ENCODE results near the gene PHF21A.

The PHF21A gene

DNA sequence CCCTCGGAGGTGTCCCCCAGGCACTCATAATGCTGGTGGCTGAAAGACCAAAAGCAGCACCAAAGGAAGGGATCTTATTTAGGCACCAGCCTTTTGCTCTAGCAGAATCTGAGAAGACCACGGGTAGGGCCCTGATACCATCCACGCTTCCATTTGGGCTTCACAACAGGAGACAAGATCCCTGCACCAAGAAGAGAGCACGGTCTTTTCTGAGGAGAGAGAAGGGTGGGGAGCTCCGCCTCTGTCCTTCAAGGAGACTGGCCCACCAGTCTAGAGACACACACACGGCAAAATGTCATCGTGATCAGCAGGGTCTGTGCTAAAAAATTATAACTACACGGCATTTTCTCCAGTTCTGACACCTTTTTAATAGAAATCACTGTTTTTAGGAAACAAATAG, 189.0 kb downstream of the PHF21A start:
- no peak for DNase-seq

DNA sequence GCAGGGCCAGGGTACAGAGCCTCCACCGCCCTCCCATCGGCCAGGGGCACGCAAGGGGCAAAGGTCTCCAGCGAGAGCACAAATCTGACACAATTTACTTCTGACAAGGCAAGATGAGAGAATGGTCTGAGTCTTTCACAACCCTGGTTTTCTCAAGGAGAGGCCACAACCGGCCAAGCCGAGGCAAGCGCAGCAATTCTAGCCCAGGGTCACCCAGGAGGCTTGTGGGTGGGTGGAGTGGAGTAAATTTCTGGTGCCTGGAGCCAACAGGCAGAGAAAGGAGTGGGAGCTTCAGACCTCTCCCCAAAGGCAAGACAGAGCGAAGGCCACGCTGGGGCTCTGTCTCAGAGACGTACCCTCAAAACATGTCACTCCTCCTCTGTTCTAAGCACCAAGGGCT, 189.5 kb downstream of the PHF21A start:
- no peak for DNase-seq

DNA sequence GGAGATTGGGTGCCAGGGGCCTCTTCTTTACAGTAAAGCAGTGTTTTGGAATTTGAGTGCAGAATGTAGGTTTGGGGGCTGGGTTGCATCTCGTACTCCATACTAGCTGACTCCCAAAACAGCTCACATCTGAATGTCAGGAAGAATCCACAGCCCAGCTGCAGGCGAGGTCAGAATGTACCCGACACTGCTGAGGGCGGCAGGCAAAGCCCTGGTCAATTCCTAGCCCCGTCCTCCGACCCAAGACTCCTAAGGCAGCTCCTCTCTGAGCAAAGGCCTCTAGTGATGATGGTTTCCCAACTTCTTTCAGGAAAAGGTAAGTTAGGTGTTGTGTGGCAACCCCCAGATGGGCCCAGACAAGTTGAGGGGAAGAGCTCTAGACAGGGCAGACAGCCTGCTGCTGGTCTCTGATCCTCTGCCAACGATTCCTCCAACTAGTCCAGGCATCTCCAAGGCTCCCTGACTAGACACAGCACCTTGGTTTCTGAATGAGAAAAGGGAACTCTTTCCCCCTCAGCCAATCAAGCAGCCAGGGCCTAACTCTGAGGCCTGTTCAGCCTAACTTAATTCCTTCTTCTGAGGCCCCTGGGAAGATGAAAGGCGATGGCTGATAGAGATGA, 190.2 kb downstream of the PHF21A start:
- DNase-seq: no peak

DNA sequence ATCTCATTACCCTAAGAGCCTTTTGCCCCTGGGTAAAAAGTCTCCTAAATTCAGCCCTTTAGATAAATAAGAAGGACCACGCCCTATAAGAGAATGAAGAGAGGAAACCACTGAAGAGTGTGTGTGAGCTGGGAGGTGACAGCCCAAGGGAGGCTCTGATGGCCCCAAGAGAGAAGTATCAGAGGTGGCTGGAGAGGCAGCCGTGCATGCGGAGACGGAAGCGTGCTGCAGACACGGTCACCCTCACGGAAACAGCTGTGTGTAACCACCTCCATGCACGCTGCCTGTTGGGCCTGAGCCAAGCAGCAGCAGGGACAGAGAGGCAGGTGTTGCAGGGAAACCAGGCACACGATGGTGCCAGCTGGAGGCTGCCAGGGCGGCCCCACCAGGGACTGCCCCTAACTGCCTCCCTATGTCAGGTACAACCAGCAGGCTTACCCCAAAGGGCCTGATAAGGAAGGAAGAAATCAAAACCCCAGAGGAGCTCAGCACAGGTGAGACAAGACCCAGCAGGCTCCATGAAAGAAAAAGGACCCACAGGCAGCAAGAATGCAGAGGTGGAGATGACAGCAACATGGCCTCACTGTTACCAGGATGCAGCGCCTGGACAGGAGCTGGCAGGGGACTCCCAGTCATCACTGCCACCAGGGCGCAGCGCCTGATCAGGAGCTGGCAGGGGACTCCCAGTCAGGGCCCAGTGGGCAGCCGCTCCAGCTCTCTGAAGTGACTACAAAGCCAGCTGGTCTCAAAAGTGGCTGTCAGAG, 191.0 kb downstream of the PHF21A start:
- no peak for DNase-seq

DNA sequence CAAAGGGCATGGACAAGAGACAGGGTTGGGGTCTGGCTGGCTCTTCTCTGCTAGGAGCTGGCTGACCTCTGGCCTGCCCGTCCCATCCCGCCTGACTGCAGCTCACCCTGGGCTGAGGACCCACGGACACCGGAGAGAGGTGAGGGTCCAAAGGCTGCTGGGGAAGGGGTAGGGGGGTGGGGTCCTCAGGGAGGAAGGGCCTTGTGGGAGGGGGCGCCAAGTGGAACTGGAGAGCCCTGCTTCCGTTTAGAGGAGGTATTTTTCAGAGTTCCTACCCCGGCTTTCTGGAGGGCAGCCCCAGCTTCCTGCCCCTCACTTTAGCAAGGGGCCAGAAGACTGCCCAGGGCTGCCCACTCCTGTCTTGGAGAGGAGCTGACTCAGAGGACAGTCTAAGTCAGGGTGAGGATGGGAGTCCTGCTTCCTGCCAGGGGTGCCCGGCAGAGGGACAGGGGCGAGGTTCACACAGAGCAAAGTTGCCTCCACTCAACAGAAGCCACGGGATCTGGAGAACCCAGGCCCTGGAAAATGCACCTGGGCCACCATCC, 191.7 kb downstream of the PHF21A start:
- DNase-seq: no peak

DNA sequence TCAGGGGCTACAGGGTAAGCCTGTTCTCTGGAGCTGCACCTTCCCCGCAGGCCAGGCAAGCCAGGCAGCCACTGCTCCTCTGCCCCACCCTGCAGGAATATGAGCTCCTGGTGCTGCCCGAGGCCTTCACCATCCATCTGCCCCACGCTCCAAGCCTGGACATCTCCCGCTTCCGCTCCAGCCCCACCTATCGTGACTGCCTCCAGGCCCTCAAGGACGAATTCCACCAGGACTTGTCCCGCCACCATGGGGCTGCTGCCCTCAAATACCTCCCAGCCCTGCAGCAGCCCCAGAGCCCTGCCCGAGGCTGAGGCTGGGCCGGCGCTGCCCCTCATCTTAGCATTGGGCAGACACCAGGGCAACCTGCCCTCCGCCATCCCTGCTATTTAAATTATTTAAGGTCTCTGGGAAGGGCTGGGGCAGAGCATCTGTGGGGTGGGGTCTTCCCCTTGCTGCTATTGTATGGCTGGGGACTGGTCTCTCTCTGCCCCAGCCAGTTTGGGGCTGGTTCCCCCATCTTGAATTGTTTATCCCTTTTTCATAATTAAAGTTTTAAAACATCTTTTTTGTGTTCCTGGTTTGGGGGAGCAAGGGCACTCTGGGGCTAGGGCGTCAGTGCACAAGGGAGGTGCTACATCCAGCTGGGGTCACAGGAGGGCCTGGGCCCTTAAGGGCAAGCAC, 192.6 kb downstream of the PHF21A start:
- DNase-seq: no peak

DNA sequence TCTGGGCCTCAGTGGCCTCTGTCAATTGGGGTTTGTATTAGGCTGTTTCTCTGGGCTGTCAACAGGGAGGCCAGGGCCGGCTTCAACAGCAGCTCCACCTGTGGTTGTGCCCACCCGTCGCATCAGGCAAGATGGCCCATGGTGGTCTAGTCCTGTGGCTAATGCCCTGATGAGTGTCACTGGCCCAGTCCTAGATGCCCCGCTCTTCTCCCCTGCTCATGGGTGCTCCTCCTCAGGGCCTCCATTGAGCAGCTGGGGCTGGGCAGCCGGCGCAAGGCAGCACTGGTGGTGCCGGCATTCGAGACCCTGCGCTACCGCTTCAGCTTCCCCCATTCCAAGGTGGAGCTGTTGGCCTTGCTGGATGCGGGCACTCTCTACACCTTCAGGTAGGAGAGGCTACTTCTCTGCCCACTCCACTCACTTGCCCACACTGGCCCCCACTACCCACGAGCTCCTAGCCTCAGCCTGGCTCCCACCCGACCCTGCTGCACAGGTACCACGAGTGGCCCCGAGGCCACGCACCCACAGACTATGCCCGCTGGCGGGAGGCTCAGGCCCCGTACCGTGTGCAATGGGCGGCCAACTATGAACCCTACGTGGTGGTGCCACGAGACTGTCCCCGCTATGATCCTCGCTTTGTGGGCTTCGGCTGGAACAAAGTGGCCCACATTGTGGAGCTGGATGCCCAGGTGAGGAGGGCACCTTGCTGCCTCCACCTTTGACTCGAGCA, 193.4 kb downstream of the PHF21A start:
- DNase-seq: no peak

DNA sequence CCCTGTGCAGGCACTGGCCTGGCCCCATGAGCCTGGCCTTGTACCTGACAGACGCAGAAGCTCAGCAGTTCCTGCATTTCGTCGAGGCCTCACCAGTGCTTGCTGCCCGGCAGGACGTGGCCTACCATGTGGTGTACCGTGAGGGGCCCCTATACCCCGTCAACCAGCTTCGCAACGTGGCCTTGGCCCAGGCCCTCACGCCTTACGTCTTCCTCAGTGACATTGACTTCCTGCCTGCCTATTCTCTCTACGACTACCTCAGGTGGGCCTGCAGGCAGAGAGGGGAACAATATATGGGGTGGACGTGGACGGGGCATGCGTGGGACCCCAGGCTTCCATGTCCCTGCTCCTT, 193.9 kb downstream of the PHF21A start:
- no peak for DNase-seq

DNA sequence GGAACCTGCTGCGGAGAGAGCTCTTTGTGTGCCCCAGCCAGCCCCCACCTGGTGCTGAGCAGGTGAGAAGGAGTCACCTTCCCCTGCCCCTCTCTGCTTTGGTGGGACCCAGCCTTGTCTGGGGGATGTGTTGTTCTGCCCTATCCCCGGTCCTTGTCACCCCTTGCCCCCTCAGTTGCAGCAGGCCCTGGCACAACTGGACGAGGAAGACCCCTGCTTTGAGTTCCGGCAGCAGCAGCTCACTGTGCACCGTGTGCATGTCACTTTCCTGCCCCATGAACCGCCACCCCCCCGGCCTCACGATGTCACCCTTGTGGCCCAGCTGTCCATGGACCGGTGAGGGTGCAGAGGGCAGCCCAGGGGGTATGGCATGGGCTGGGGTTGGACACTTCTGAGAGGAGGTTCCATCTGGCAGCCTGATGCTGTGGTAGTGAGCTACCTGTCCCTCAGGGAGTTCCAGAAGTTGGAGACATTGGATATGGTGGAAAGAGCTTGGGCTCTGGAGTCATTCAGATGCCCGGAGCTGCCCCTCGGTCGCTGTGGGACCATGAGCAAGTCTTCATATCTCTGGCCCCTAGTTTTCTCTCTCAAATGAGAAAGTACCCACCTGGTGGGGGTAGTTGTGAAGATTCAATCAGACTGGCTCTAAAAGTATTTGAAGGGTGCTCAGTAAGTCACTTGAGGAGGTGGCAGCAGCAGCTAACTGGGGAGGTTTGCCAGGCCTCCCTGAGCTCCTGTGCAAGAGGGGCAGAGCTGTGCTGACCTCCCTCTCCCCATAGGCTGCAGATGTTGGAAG, 194.5 kb downstream of the PHF21A start:
- no peak for DNase-seq

DNA sequence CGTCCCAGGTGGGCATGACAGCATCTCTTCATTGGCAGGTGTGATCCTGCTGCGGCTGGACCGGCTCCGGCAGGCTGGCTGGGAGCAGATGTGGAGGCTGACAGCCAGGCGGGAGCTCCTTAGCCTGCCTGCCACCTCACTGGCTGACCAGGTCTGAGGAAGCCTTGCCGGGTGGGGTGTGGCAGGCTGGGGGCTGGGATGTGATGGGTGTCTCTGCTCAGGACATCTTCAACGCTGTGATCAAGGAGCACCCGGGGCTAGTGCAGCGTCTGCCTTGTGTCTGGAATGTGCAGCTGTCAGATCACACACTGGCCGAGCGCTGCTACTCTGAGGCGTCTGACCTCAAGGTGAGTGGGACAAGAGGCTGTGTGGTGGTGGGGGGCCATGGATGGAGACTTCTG, 195.3 kb downstream of the PHF21A start:
- no peak for DNase-seq

DNA sequence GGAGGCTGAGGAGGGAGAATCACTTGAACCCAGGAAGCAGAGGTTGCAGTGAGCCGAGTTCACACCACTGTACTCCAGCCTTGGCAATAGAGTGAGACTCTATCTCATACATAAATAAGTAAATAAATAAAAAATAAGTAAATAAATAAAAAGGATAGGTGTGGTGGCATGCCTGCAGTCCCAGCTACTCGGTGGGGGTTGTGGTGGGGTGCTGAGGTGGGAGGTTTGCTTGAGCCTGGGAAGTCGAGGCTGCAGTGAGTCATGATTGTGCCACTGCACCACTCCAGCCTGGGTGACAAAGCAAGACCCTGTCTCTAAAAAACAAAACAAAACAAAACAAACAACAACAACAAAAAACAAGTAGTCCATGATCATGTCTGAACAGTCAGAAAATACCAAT, 195.7 kb downstream of the PHF21A start:
- no peak for DNase-seq

DNA sequence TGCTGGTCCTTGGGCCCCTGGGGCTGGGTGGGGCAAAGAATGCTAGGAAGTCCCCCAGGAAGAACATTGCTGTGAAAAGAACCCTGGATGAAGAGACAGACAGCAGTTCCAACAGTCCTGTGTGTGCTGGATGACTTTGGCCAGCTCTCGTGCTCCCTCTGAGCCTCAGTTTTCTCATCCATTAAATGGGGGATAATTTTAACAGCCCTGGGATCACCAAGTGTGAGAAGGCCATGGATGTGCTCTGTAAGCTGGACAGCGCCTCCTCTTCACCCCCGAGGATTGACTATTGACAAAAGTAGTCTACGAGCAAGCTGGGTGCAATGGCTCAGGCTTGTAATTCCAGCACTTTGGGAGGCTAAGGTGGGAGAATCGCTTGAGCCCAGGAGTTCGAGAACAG, 196.3 kb downstream of the PHF21A start:
- DNase-seq: no peak

DNA sequence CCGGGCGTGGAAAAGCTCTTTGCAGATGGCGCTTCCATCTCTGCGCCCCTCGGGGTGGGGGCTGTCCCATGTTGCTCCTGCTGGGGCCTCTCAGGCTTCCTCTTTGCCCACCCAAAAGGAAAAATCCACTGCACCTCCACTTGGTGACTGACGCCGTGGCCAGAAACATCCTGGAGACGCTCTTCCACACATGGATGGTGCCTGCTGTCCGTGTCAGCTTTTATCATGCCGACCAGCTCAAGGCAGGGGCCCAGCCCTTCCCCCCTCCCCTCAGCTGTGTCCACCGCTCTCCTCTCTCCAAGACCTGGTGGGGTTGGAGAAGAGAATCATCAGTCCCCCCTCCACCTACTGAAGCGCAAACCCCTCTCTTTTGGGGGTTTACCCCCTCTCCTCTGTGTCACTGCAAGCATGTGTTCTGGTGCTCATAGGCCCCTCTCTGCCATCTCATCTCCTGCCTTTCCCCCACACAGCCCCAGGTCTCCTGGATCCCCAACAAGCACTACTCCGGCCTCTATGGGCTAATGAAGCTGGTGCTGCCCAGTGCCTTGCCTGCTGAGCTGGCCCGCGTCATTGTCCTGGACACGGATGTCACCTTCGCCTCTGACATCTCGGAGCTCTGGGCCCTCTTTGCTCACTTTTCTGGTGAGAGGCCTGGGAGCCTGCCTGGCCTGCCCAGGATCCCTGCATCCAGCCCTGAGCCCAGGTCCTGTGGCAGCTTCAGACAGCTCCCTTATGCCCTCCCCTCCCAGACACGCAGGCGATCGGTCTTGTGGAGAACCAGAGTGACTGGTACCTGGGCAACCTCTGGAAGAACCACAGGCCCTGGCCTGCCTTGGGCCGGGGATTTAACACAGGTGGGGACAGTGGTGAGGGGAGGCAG, 197.0 kb downstream of the PHF21A start:
- no peak for DNase-seq

DNA sequence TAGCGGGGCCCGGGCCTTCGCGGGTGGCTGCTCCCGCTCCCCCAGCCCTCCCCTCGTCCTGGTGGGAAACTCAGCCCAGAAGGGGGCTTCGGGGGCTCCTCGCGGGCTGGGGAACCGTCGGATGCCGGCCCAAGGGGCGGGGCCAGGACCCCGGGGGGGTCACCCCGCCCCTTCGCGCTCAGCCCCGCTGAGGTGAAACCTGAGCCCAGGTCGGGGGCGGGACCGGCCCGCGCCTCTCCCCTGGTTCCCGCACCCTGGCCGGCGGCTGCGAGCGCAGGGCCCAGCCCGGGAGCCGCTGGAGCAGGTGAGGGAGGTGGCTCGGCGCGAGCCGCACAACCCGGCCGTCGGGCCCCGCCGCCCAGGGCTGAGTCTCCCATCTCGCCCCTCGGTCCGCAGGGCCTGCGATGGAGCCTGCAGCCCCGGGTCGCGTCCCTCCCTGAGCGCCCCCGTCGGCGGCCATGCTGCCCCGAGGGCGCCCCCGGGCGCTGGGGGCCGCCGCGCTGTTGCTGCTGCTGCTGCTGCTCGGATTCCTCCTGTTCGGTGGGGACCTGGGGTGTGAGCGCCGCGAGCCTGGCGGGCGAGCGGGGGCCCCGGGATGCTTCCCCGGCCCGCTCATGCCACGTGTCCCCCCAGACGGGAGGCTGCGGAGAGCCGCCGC, 198.7 kb downstream of the PHF21A start, which contains the start of gene LARGE2:
Gene LARGE2, plus strand, starts transcription at position 232 of the 658 bp plus-strand sequence. Its CDS starts 227 bp downstream, at position 459.
- no peak for DNase-seq

DNA sequence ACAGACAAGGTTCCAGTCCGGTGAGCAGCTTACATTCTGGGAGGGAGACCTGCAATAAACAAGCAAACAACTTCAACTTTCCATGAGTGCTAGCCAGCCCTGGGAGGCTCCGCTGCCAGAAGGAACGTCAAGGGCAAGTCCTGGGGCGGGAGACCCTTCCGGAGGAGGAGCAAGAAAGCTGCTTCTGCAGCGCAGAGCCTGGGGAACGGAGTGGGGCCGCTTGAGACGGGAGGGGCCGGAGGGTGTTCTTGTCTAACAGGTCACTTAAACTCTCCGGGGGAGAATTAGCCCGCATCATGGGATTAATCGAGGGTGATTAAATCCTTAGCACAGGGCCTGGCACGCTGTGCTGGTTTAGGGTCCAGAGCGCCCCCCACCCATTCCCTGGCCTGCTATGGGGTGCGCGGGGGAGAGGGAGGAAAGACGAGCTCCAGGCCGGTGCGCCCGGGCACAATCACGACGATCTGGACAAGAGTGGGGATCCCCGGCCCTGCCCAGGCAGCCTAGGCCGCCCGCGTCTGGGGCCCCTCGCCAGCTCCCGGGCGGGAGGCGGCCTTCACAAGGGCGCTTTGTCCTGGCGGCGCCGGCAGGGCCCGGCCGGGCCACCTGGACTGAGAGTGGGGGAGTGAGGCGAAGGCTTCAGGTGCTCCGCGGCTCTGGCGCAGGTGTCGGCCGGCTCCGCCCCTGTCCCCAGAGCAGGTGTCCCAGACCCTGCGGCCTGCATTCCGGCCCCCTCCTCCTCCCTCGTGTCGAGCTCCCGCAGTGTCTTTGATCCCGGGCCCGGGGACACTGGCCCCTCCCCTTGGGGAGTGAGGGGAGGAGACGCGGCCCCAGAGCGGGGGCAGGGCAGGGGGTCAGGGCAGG, 199.5 kb downstream of the PHF21A start:
- DNase-seq: no peak

DNA sequence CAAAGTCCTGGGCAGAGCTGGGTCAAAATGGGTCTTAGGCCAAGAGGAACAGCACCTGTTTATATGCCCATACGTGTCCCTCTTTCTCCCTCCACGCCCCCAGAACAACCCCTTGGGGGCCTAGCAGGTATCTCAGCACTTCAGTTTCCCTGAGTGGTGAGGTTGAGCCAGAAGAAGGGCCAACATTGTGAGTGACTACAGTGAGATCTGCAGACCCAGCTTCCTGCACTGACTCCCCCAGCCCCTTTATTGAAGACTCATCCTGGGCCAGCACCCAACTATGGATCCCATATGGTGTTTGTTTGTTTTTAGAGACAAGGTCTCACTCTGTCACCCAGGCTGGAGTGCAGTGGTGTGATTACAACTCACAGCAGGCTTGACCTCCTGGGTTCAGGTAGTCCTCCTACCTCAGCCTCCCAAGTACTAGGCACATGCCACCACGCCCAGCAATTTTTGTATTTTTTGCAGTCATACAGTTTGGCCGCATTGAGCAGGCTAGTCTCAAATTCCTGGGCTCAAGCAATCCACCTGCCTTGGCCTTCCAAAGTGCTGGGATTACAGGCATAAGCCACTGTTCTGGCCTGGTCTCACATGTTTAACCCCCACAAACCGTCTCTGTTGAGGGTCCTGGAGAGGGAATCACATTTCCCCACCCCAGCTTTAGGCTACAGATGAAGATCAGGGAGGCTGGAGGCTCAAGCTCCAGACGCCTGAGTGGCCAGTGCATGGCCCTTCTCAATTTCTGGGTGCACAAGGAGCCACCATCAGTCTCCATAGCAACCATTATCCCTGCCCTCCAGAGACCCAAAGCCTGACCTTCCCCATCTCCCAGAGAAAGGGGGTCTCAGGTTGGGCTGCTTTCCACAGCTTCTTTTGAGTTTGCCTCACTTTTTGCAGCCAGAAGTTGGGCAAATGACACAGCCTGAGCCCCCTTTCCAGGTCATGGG, 200.4 kb downstream of the PHF21A start:
- no peak for DNase-seq

DNA sequence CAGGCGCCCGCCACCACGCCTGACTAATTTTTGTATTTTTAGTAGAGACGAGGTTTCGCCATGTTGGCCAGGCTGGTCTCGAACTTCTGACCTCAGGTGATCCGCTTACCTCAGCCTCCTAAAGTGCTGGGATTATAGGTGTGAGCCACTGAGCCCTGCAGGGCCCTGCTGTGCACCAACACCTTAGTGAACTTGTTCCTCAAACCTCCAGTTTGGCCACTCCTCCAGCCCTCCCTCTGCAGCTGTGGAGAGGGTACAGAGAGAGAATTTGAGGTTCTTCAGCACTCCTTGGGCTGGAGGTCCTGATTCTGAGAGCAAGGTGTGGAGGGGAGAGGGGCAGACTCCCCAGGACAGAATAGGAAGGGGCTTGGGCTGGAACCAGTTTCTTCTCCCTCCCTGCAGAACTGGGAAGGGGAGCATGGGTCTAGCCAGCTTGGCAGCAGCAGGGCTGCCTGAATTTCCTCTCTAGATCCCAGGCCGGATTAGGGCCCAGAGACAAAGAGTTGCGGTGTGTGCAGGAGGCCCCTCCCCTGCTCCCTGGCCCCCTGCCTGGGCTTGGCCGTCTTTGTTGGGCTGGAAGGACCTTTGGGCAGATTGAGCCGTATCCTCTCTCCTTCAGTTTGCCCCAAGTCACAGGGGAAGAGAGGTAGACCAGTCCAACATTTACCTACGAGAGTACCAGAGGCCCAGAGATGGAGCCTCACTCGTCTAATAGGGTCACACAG, 201.3 kb downstream of the PHF21A start:
- no peak for DNase-seq
